ENCODE measurements around the gene NCCRP1. TPM values are rescaled to one million over a fixed set of nuclear protein-coding genes. Genes with fewer than 3 reads are reported as not detected.
A peak's percentile ranks its signal among the peaks of the same experiment; 100 is the strongest.

The NCCRP1 gene
- total RNA-seq, 6 experiments from 2014 or later: not detected

- no peak overlapping the region for H3K27ac Mint-ChIP-seq
- no peak overlapping the region; the same call in 1 of the 2 replicates for H3K4me3 Mint-ChIP-seq
Measured at GRCh38 chr19:39156326-39157230, 40.2 kb upstream of the NCCRP1 start.

DNA sequence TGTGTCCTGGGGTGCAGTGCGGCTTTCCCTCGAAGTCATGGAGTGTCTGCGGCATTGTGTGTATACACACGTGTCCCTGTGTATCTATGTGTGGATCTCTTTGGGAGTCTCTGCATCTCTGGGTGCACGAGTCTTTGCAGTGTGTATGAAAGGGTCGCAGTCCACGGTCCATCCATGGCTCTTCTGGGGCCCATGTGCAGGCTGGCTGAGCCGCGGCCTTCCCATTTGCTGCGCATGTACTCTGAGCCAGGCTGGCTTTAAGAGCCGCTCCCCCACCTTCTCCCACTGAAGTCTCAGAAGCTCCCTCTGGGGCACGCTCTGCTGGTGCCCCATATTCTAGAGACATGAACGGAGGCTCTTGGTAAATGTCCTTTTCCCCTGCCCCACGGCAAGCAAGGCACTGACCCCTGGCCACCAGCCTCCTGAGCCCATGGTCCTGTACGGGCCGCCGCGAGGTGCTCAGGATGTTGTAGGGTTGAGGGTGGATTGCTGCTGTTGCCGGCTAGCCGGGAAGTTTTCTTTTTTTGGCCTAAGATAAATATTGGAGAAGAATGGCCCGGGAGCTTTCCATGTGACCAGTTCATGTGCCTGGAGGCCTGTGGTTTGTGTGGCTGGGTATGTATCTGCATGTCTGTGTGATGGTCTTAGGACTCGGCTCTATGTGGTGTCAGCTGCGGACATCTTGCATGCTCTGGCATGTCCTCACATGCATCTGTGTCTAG is 39.3 kb upstream of the NCCRP1 start:
- Mint-ChIP-seq H3K27ac (no peak overlapping the region), H3K9me3 (no peaks in the 10 kb centered on the region), H3K4me1 (ENCODE audit: low read depth) (peaks cover 22% of the 10 kb centered on the region), H3K36me3 (ENCODE audit: low read depth) (peaks cover 7% of the 10 kb centered on the region; the same call in 1 of the 2 replicates), H3K4me3 (peak overlapping the region; percentile 6; the same call in 1 of the 2 replicates), H3K27me3 (ENCODE audit: insufficient read depth) (no peaks in the 10 kb centered on the region)
- TF ChIP-seq, protein P1, sequence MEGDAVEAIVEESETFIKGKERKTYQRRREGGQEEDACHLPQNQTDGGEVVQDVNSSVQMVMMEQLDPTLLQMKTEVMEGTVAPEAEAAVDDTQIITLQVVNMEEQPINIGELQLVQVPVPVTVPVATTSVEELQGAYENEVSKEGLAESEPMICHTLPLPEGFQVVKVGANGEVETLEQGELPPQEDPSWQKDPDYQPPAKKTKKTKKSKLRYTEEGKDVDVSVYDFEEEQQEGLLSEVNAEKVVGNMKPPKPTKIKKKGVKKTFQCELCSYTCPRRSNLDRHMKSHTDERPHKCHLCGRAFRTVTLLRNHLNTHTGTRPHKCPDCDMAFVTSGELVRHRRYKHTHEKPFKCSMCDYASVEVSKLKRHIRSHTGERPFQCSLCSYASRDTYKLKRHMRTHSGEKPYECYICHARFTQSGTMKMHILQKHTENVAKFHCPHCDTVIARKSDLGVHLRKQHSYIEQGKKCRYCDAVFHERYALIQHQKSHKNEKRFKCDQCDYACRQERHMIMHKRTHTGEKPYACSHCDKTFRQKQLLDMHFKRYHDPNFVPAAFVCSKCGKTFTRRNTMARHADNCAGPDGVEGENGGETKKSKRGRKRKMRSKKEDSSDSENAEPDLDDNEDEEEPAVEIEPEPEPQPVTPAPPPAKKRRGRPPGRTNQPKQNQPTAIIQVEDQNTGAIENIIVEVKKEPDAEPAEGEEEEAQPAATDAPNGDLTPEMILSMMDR (IDR thresholded peaks at IDR 0.05): no peak
- DNase-seq: no peak

More at GRCh38 chr19:39156326-39157230, 40.2 kb upstream of the NCCRP1 start:
- Mint-ChIP-seq H3K9me3 (no peaks in the 10 kb centered on the region), H3K27me3 (ENCODE audit: insufficient read depth) (no peaks in the 10 kb centered on the region), H3K4me1 (ENCODE audit: low read depth) (peaks cover 22% of the 10 kb centered on the region), H3K36me3 (ENCODE audit: low read depth) (peaks cover 7% of the 10 kb centered on the region; the same call in 1 of the 2 replicates)
- no peak for DNase-seq
- TF ChIP-seq, protein P1 (IDR thresholded peaks at IDR 0.05): no peak

GRCh38 chr19:39157997-39158389 is 38.8 kb upstream of the NCCRP1 start:
- DNase-seq: no peak
- Mint-ChIP-seq H3K36me3 (ENCODE audit: low read depth) (peaks cover 7% of the 10 kb centered on the region; the same call in 1 of the 2 replicates), H3K27me3 (ENCODE audit: insufficient read depth) (no peaks in the 10 kb centered on the region), H3K4me3 (no peak overlapping the region; the same call in 1 of the 2 replicates), H3K27ac (no peak overlapping the region), H3K9me3 (no peaks in the 10 kb centered on the region), H3K4me1 (ENCODE audit: low read depth) (peaks cover 22% of the 10 kb centered on the region)
- TF ChIP-seq, protein P1 (IDR thresholded peaks at IDR 0.05): no peak

DNA sequence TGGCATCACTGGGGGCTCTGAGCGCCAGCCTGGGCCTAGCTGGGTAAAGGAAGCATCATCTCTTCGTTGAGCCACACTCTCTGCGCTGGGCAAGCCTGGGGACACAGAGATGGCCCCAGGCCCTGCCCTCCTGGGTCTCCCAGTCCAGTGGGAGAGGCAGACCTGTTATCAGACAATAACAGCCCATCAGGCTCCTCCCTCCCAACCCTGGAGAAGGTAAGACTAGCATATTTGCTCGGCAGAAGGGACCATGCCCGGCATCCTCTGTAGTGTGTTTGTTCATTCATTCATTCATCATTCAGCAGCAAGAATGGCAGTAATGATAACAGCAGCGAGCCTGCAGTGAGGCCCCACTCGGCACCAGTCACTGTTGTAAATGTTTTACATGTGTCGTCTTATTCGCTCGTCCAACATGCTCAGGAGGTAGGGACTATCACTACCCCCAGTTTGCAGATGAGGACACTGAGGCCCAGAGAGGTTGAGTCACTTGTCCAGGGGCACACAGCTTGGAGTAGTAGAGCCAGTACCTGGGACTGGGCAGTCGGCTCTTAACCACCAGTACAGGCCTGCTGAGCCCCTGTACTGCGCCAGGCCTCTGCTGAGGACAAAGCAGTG is 38.0 kb upstream of the NCCRP1 start:
- Mint-ChIP-seq H3K4me1 (ENCODE audit: low read depth) (peaks cover 22% of the 10 kb centered on the region), H3K4me3 (no peak overlapping the region), H3K9me3 (no peaks in the 10 kb centered on the region), H3K36me3 (ENCODE audit: low read depth) (peaks cover 6% of the 10 kb centered on the region; the same call in 1 of the 2 replicates), H3K27ac (no peak overlapping the region), H3K27me3 (ENCODE audit: insufficient read depth) (no peaks in the 10 kb centered on the region)
- TF ChIP-seq, protein P1 (IDR thresholded peaks at IDR 0.05): no peak
- DNase-seq: no peak

DNA sequence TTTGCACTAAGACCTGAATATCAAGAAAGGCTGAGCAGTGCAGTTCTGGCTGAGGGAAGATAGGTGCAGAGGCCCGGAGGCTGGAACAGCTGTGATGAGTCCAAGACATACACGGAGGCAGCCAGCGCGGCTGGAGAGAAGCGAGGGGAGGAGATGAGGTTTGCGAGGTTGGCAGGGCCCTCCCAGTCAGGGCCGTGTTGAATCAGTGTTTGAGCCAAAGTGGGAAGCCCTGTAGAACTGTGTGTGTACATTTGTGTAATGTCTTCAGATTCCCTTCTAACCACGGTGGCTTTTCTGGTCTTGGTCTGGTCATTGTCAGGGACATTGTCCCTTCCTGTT is 36.3 kb upstream of the NCCRP1 start:
- Mint-ChIP-seq H3K4me3 (no peak overlapping the region), H3K36me3 (ENCODE audit: low read depth) (no peaks in the 10 kb centered on the region), H3K9me3 (no peaks in the 10 kb centered on the region), H3K27me3 (ENCODE audit: insufficient read depth) (no peaks in the 10 kb centered on the region), H3K27ac (peak overlapping the region; percentile 40; the same call in 1 of the 2 replicates), H3K4me1 (ENCODE audit: low read depth) (peaks cover 22% of the 10 kb centered on the region)
- DNase-seq: no peak
- TF ChIP-seq, protein P1 (IDR thresholded peaks at IDR 0.05): no peak

Data from HFFc6 (cell line).